Suprapubic skin (tissue), 4 donors: ENCODE data around the gene DEK. TPM values are rescaled to one million over a fixed set of nuclear protein-coding genes. Genes with fewer than 3 reads are reported as not detected.

Experiments
- DNase-seq, 2 donors: peaks; one replicate each; pipeline ENCODE4 v3.0.0-alpha.2; 2019; ENCODE audit warnings: low spot score in 2 of 2
- H3K27ac ChIP-seq: fragments of 200-600 bp; sonication (generic); one replicate; pipeline ENCODE4 v1.5.1; 2019
- H3K27me3 ChIP-seq: fragments of 200-600 bp; sonication (generic); one replicate; pipeline ENCODE4 v1.5.1; 2019
- H3K36me3 ChIP-seq: fragments of 200-600 bp; sonication (generic); one replicate; pipeline ENCODE4 v1.5.1; 2019
- H3K4me1 ChIP-seq: fragments of 200-600 bp; sonication (generic); one replicate; pipeline ENCODE4 v1.5.1; 2019
- H3K4me3 ChIP-seq: fragments of 200-600 bp; sonication (generic); one replicate; pipeline ENCODE4 v1.5.1; 2019; ENCODE audit warnings: mild to moderate bottlenecking
- H3K9me3 ChIP-seq: fragments of 200-600 bp; sonication (generic); one replicate; pipeline ENCODE4 v1.5.1; 2019
- CTCF ChIP-seq, 2 donors: fragments of 200-600 bp in 1 of 2; fragments of 450-650 bp in 1 of 2; sonication (generic) in 1 of 2; IDR thresholded peaks; one replicate each; pipeline ENCODE4 v1.5.1; 2016 to 2019; ENCODE audit warnings: antibody characterized with exemption in 2 of 2, mild to moderate bottlenecking in 1 of 2, moderate library complexity in 1 of 2
- EP300 ChIP-seq: sonication (generic); formaldehyde crosslinking; IDR thresholded peaks from one replicate; pipeline ENCODE4 v1.6.1; 2017; ENCODE audit warnings: antibody characterized with exemption
- POLR2A ChIP-seq, 2 donors: fragments of 450-650 bp; IDR thresholded peaks; one replicate each; pipeline ENCODE4 v1.6.1; 2017; ENCODE audit warnings: antibody characterized with exemption in 2 of 2, mild to moderate bottlenecking in 2 of 2, moderate library complexity in 2 of 2
- POLR2AphosphoS5 ChIP-seq, 3 donors: sonication (generic); formaldehyde crosslinking; IDR thresholded peaks; one replicate each; pipeline ENCODE4 v1.6.1; 2017; ENCODE audit warnings: antibody characterized with exemption in 3 of 3
- WGBS: methylation state at CpG from one replicate; pipeline ENCODE4 v1.1.5; 2018; 5-methylcytosine and 5-hydroxymethylcytosine counted together
- total RNA-seq, 4 donors: library from RNA; depleted of rRNA; stranded (reverse); fragments of >200 nt; gene quantifications; one replicate each; pipeline ENCODE4 v1.1.0, GENCODE V29; 2016

DEK gene
- total RNA-seq, 4 donors from 2014 or later, result 57.6 to 90.3 (median 64.4) TPM

- 91% methylated on average over 4 of the region's 4 CpGs for WGBS
- Histone ChIP-seq H3K27me3 (no peaks in the 10 kb centered on the region), H3K9me3 (no peaks in the 10 kb centered on the region), H3K4me1 (no peaks in the 10 kb centered on the region), H3K36me3 (peaks cover 49% of the 10 kb centered on the region), H3K4me3 (no peak overlapping the region), H3K27ac (no peak overlapping the region)
- no peak for DNase-seq
- TF ChIP-seq POLR2AphosphoS5 (IDR thresholded peaks at IDR 0.05), result no peak
- TF ChIP-seq EP300, result no peak
- TF ChIP-seq POLR2A (IDR thresholded peaks at IDR 0.05), result no peak
- TF ChIP-seq CTCF (IDR thresholded peaks at IDR 0.05), result no peak
These were observed 43.1 kb downstream of the DEK start for GRCh38 chr6:18221288-18221615.

GRCh38 chr6:18219591-18219990, 44.7 kb downstream of the DEK start:
- WGBS, result 78% methylated on average over 7 of the region's 7 CpGs
- H3K36me3 ChIP-seq, result peaks cover 54% of the 10 kb centered on the region
- H3K4me1 ChIP-seq, result no peaks in the 10 kb centered on the region
- no peaks in the 10 kb centered on the region for H3K9me3 ChIP-seq
- no peak overlapping the region for H3K4me3 ChIP-seq
- H3K27me3 ChIP-seq, result no peaks in the 10 kb centered on the region
- DNase-seq, result no peak
- no peak overlapping the region for H3K27ac ChIP-seq
- TF ChIP-seq POLR2AphosphoS5 (IDR thresholded peaks at IDR 0.05), result no peak
- TF ChIP-seq POLR2A (IDR thresholded peaks at IDR 0.05), result no peak
- no peak for TF ChIP-seq CTCF (IDR thresholded peaks at IDR 0.05)
- TF ChIP-seq EP300, result no peak

GRCh38 chr6:18218233-18218632, 46.1 kb downstream of the DEK start:
- 100% methylated on average over 3 of the region's 3 CpGs for WGBS
- Histone ChIP-seq H3K4me1 (no peaks in the 10 kb centered on the region), H3K27me3 (no peaks in the 10 kb centered on the region), H3K4me3 (no peak overlapping the region), H3K27ac (no peak overlapping the region), H3K36me3 (peaks cover 63% of the 10 kb centered on the region), H3K9me3 (no peaks in the 10 kb centered on the region)
- TF ChIP-seq POLR2A (IDR thresholded peaks at IDR 0.05) (no peak), POLR2AphosphoS5 (IDR thresholded peaks at IDR 0.05) (no peak), CTCF (IDR thresholded peaks at IDR 0.05) (no peak), EP300 (no peak)
- no peak for DNase-seq

- TF ChIP-seq POLR2AphosphoS5 (IDR thresholded peaks at IDR 0.05) (no peak), EP300 (no peak), CTCF (IDR thresholded peaks at IDR 0.05) (no peak), POLR2A (IDR thresholded peaks at IDR 0.05) (no peak)
- 92% methylated on average over 7 of the region's 7 CpGs for WGBS
These were observed 47.9 kb downstream of the DEK start for GRCh38 chr6:18216411-18216810.

GRCh38 chr6:18215436-18215835, 48.9 kb downstream of the DEK start:
- Histone ChIP-seq H3K36me3 (peaks cover 50% of the 10 kb centered on the region), H3K4me1 (no peaks in the 10 kb centered on the region), H3K27ac (no peak overlapping the region), H3K4me3 (no peak overlapping the region), H3K9me3 (no peaks in the 10 kb centered on the region), H3K27me3 (no peaks in the 10 kb centered on the region)
- 78% methylated on average over 7 of the region's 7 CpGs for WGBS
- DNase-seq, result no peak
- TF ChIP-seq POLR2AphosphoS5 (IDR thresholded peaks at IDR 0.05), result no peak
- no peak for TF ChIP-seq EP300

More at GRCh38 chr6:18216411-18216810, 47.9 kb downstream of the DEK start:
- no peak overlapping the region for H3K4me3 ChIP-seq
- no peak overlapping the region for H3K27ac ChIP-seq
- no peaks in the 10 kb centered on the region for H3K4me1 ChIP-seq
- H3K27me3 ChIP-seq, result no peaks in the 10 kb centered on the region
- H3K9me3 ChIP-seq, result no peaks in the 10 kb centered on the region
- DNase-seq, result no peak
- H3K36me3 ChIP-seq, result peaks cover 49% of the 10 kb centered on the region

GRCh38 chr6:18214003-18214402, 50.3 kb downstream of the DEK start:
- DNase-seq, result no peak
- no peak overlapping the region for H3K27ac ChIP-seq
- H3K36me3 ChIP-seq, result peaks cover 55% of the 10 kb centered on the region
- no peak overlapping the region for H3K4me3 ChIP-seq
- 85% methylated on average over 4 of the region's 4 CpGs for WGBS
- H3K4me1 ChIP-seq, result no peaks in the 10 kb centered on the region
- TF ChIP-seq POLR2A (IDR thresholded peaks at IDR 0.05) (no peak), EP300 (no peak), CTCF (IDR thresholded peaks at IDR 0.05) (no peak), POLR2AphosphoS5 (IDR thresholded peaks at IDR 0.05) (no peak)
- H3K9me3 ChIP-seq, result no peaks in the 10 kb centered on the region
- no peaks in the 10 kb centered on the region for H3K27me3 ChIP-seq
